ENCODE results near the gene SEPTIN12. TPM values are rescaled to one million over a fixed set of nuclear protein-coding genes. Genes with fewer than 3 reads are reported as not detected.

Gene SEPTIN12
- total RNA-seq, 4 donors from 2014 or later = not detected

GRCh38 chr16:4768549-4769305 lies 19.4 kb downstream of the SEPTIN12 start:
- peak in 1 of 4 experiments; percentile 8 for TF ChIP-seq CTCF (IDR thresholded peaks at IDR 0.05)
- TF ChIP-seq POLR2A (IDR thresholded peaks at IDR 0.05) = peak; percentile 82 to 85
- H3K9me3 ChIP-seq = no peaks in the 10 kb centered on the region
- H3K36me3 ChIP-seq = no peaks in the 10 kb centered on the region
- H3K27ac ChIP-seq = peak overlapping the region; percentile 91 to 92
- peak overlapping the region; percentile 54 to 67 for H3K4me3 ChIP-seq
- peak; percentile 96 to 97 for DNase-seq
- H3K27me3 ChIP-seq = no peaks in the 10 kb centered on the region
- H3K4me1 ChIP-seq = peaks cover 0 to 15% of the 10 kb centered on the region in 2 donors
- intact Hi-C loops (cut with DNase I; ENCODE audit: low total_unique reads) = loop anchor here (5.0 kb wide), 1 partner anchor 34 kb away; the partner anchor contains the start of gene ROGDI

- TF ChIP-seq CTCF (IDR thresholded peaks at IDR 0.05) = no peak
- TF ChIP-seq POLR2A (IDR thresholded peaks at IDR 0.05) = no peak
- peaks cover 0 to 15% of the 10 kb centered on the region in 2 donors for H3K4me1 ChIP-seq
- peak overlapping the region; percentile 54 to 67 for H3K4me3 ChIP-seq
- DNase-seq = peak; percentile 36 to 39
- no peaks in the 10 kb centered on the region for H3K9me3 ChIP-seq
- intact Hi-C loops (cut with DNase I; ENCODE audit: low total_unique reads) = loop anchor here (5.0 kb wide), 1 partner anchor 34 kb away; the partner anchor contains the start of gene ROGDI
- no peaks in the 10 kb centered on the region for H3K36me3 ChIP-seq
- H3K27ac ChIP-seq = peak overlapping the region; percentile 91 to 92
- no peaks in the 10 kb centered on the region for H3K27me3 ChIP-seq
These were observed 20.1 kb downstream of the SEPTIN12 start for GRCh38 chr16:4767872-4768548.

- peak in 2 of 4 experiments; percentile 9 to 11 for TF ChIP-seq CTCF (IDR thresholded peaks at IDR 0.05)
- TF ChIP-seq POLR2A (IDR thresholded peaks at IDR 0.05) = peak; percentile 58 to 66
- Histone ChIP-seq H3K4me1 (peaks cover 0 to 15% of the 10 kb centered on the region in 2 donors), H3K27me3 (no peaks in the 10 kb centered on the region), H3K36me3 (no peaks in the 10 kb centered on the region), H3K4me3 (peak within 1 kb of the TSS; percentile 71 to 88), H3K27ac (peak within 1 kb of the TSS; percentile 91 to 92), H3K9me3 (no peaks in the 10 kb centered on the region)
- intact Hi-C loops (cut with DNase I; ENCODE audit: low total_unique reads) = loop anchor here (5.0 kb wide), 1 partner anchor 35 kb away; the partner anchor contains the start of gene ROGDI
- DNase-seq = peak; percentile 97 to 99
These were observed 21.1 kb downstream of the SEPTIN12 start, which contains the start of gene ZNF500 for GRCh38 chr16:4766875-4767628. ZNF500 (minus strand) TSS chr16:4767162; CDS start chr16:4765978, 1,184 bp downstream.

GRCh38 chr16:4765511-4766474 lies 22.4 kb downstream of the SEPTIN12 start:
- intact Hi-C loops (cut with DNase I; ENCODE audit: low total_unique reads) = loop anchor here (5.0 kb wide), 1 partner anchor 37 kb away; the partner anchor contains the start of gene ROGDI
- no peak for DNase-seq
- no peaks in the 10 kb centered on the region for H3K27me3 ChIP-seq
- no peaks in the 10 kb centered on the region for H3K36me3 ChIP-seq
- no peak for TF ChIP-seq CTCF (IDR thresholded peaks at IDR 0.05)
- TF ChIP-seq POLR2A (IDR thresholded peaks at IDR 0.05) = no peak
- no peaks in the 10 kb centered on the region for H3K9me3 ChIP-seq
- peak overlapping the region; percentile 71 to 88 for H3K4me3 ChIP-seq
- H3K4me1 ChIP-seq = peaks cover 0 to 15% of the 10 kb centered on the region in 2 donors
- no peak overlapping the region for H3K27ac ChIP-seq
